Measurements from ENCODE around the gene FSTL4. TPM values are rescaled to one million over a fixed set of nuclear protein-coding genes. Genes with fewer than 3 reads are reported as not detected.

Gene FSTL4
- total RNA-seq, 4 donors from 2014 or later: 5.1 to 8.3 (median 6.0) TPM

- no peak for DNase-seq (ENCODE audit: low spot score in 2 of 2)
- H3K4me3 ChIP-seq (ENCODE audit: low read depth, poor library complexity, severe bottlenecking): no peak overlapping the region
- WGBS, 2 donors: 76 to 93% methylated on average over 3 of the region's 3 CpGs
- intact Hi-C loops (cut with DNase I; ENCODE audit: low total_unique reads): no loop called here
- no peak for TF ChIP-seq POLR2A (IDR thresholded peaks at IDR 0.05)
- no peak for TF ChIP-seq CTCF (IDR thresholded peaks at IDR 0.05)
These were observed 324.8 kb downstream of the FSTL4 start for GRCh38 chr5:133287500-133287899.

GRCh38 chr5:133286483-133286882, 325.9 kb downstream of the FSTL4 start:
- TF ChIP-seq POLR2A (IDR thresholded peaks at IDR 0.05) (no peak), CTCF (IDR thresholded peaks at IDR 0.05) (no peak)
- 95 to 96% methylated on average over 3 of the region's 3 CpGs for WGBS, 2 donors
- no peak overlapping the region for H3K4me3 ChIP-seq (ENCODE audit: low read depth, poor library complexity, severe bottlenecking)
- DNase-seq (ENCODE audit: low spot score in 2 of 2): no peak
- intact Hi-C loops (cut with DNase I; ENCODE audit: low total_unique reads): no loop called here

GRCh38 chr5:133285583-133286021, 326.7 kb downstream of the FSTL4 start:
- 29 to 33% methylated on average over 7 of the region's 7 CpGs for WGBS, 2 donors
- peak in 1 of 2 donors; percentile 28 for DNase-seq (ENCODE audit: low spot score in 2 of 2)
- TF ChIP-seq POLR2A (IDR thresholded peaks at IDR 0.05) (no peak), CTCF (IDR thresholded peaks at IDR 0.05) (no peak)
- intact Hi-C loops (cut with DNase I; ENCODE audit: low total_unique reads): no loop called here
- H3K4me3 ChIP-seq (ENCODE audit: low read depth, poor library complexity, severe bottlenecking): no peak overlapping the region

- DNase-seq (ENCODE audit: low spot score in 2 of 2): no peak
- 45 to 70% methylated on average over 3 of the region's 3 CpGs for WGBS, 2 donors
- TF ChIP-seq CTCF (IDR thresholded peaks at IDR 0.05) (no peak), POLR2A (IDR thresholded peaks at IDR 0.05) (no peak)
- intact Hi-C loops (cut with DNase I; ENCODE audit: low total_unique reads): no loop called here
- H3K4me3 ChIP-seq (ENCODE audit: low read depth, poor library complexity, severe bottlenecking): no peak overlapping the region
These were observed 328.0 kb downstream of the FSTL4 start for GRCh38 chr5:133284306-133284705.

- H3K4me3 ChIP-seq (ENCODE audit: low read depth, poor library complexity, severe bottlenecking): no peak overlapping the region
- 64 to 85% methylated on average over 4 of the region's 4 CpGs for WGBS, 2 donors
- no peak for DNase-seq (ENCODE audit: low spot score in 2 of 2)
- TF ChIP-seq POLR2A (IDR thresholded peaks at IDR 0.05): no peak
- TF ChIP-seq CTCF (IDR thresholded peaks at IDR 0.05): no peak
- intact Hi-C loops (cut with DNase I; ENCODE audit: low total_unique reads): no loop called here
These were observed 334.0 kb downstream of the FSTL4 start for GRCh38 chr5:133278317-133278716.

- intact Hi-C loops (cut with DNase I; ENCODE audit: low total_unique reads): no loop called here
- WGBS, 2 donors: 91 to 94% methylated on average over 8 of the region's 8 CpGs
- no peak for TF ChIP-seq CTCF (IDR thresholded peaks at IDR 0.05)
- no peak for TF ChIP-seq POLR2A (IDR thresholded peaks at IDR 0.05)
These were observed 334.6 kb downstream of the FSTL4 start for GRCh38 chr5:133277744-133278143.

More at GRCh38 chr5:133277744-133278143, 334.6 kb downstream of the FSTL4 start:
- no peak for DNase-seq (ENCODE audit: low spot score in 2 of 2)
- no peak overlapping the region for H3K4me3 ChIP-seq (ENCODE audit: low read depth, poor library complexity, severe bottlenecking)

All from lower leg skin (tissue), 4 donors.